ENCODE measurements around the gene MTM1.

- TF ChIP-seq, protein P1, sequence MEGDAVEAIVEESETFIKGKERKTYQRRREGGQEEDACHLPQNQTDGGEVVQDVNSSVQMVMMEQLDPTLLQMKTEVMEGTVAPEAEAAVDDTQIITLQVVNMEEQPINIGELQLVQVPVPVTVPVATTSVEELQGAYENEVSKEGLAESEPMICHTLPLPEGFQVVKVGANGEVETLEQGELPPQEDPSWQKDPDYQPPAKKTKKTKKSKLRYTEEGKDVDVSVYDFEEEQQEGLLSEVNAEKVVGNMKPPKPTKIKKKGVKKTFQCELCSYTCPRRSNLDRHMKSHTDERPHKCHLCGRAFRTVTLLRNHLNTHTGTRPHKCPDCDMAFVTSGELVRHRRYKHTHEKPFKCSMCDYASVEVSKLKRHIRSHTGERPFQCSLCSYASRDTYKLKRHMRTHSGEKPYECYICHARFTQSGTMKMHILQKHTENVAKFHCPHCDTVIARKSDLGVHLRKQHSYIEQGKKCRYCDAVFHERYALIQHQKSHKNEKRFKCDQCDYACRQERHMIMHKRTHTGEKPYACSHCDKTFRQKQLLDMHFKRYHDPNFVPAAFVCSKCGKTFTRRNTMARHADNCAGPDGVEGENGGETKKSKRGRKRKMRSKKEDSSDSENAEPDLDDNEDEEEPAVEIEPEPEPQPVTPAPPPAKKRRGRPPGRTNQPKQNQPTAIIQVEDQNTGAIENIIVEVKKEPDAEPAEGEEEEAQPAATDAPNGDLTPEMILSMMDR (IDR thresholded peaks at IDR 0.05; ENCODE audit: low read depth, low read length), result no peak
- no peak for TF ChIP-seq EZH2phosphoT487 (IDR thresholded peaks at IDR 0.05; ENCODE audit: low read depth)
Measured at GRCh38 chrX:150540965-150541364, 27.5 kb upstream of the MTM1 start.

Measured in OCI-LY3 (cell line).